Adrenal gland (tissue), 5 donors: ENCODE results near the gene ABCG1.

Experiments
- CTCF ChIP-seq, 6 experiments: fragments of 450-650 bp in 4 of 6; fragments of 200-600 bp in 2 of 6; sonication (generic) in 1 of 6; IDR thresholded peaks; 1 replicate in 5 of 6; 2 replicates in 1 of 6; pipeline versions ENCODE4 v1.5.1 to v1.8.0; 2016 to 2021; ENCODE audit warnings: antibody characterized with exemption in 6 of 6, mild to moderate bottlenecking in 2 of 6, moderate library complexity in 1 of 6
- POLR2A ChIP-seq, 2 donors: fragments of 450-650 bp; IDR thresholded peaks; one replicate each; pipeline ENCODE4 v1.6.1; 2017; ENCODE audit warnings: antibody characterized with exemption in 2 of 2, mild to moderate bottlenecking in 2 of 2, moderate library complexity in 1 of 2
- donor health status: DM: no; HTN: no; CAD: no.

GRCh38 chr21:42182713-42183371, 36.1 kb upstream of the ABCG1 start:
- TF ChIP-seq CTCF (IDR thresholded peaks at IDR 0.05) (no peak), POLR2A (IDR thresholded peaks at IDR 0.05) (no peak)
